Activated T-helper 17 cell treated with anti-CD3 and anti-CD28 coated beads, Interleukin-2, amount 50 U/mL, for 72 hours (primary cell): ENCODE results near the gene FBP1. TPM values are rescaled to one million over a fixed set of nuclear protein-coding genes. Genes with fewer than 3 reads are reported as not detected.
"Not testable (repeated sequence)": the region's sequence is repeated elsewhere in the genome, so short reads cannot be mapped to it uniquely, and the experiment has no call there.

Experiments used
- ATAC-seq: fragments of 150-1000 bp; cut with Tn5 transposase; replicated peaks from 2 replicates; pipeline ENCODE4 v1.10.0; 2021; ENCODE audit warnings: mild to moderate bottlenecking, moderate library complexity
- H3K27ac Mint-ChIP-seq: one replicate; pipeline ENCODE4 v1.8.0; 2022; ENCODE audit warnings: mixed read lengths
- H3K27me3 Mint-ChIP-seq: one replicate; pipeline ENCODE4 v1.8.0; 2022; ENCODE audit warnings: mixed read lengths
- H3K36me3 Mint-ChIP-seq: one replicate; pipeline ENCODE4 v1.8.0; 2022; ENCODE audit warnings: low read depth, mild to moderate bottlenecking, mixed read lengths
- H3K4me1 Mint-ChIP-seq: one replicate; pipeline ENCODE4 v1.8.0; 2022; ENCODE audit warnings: mixed read lengths
- H3K4me3 Mint-ChIP-seq: one replicate; pipeline ENCODE4 v1.8.0; 2022; ENCODE audit warnings: mild to moderate bottlenecking, mixed read lengths
- H3K9me3 Mint-ChIP-seq: one replicate; pipeline ENCODE4 v1.8.0; 2022; ENCODE audit warnings: mixed read lengths
- total RNA-seq, 2 donors: library from RNA; stranded (reverse); gene quantifications; one replicate each; pipeline ENCODE4 v1.2.3, GENCODE V29; 2022

Gene FBP1
- total RNA-seq, 2 donors from 2014 or later, result 0.50 to 0.85 TPM

DNA sequence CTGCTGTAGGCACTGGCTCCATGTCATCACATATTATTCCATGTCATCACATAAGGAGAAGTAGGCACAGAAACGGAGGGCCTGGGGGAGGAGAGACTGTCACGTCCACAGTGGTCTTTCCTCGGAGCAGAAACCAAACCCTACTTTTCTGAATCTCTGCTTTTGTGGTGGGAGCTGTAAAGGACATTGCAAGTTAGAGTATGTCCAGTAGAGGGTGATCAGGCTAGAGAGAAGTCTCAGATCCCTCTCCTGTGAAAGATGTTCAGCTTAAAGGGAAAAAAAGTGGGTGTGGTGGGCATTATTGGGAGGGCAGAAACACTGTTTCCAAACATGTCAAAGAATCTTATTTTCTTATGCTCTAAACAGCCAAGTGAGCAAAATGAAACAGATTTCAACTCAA, 26.3 kb downstream of the FBP1 start:
- Mint-ChIP-seq H3K4me3 (no peak overlapping the region), H3K27me3 (no peaks in the 10 kb centered on the region), H3K36me3 (no peaks in the 10 kb centered on the region), H3K27ac (no peak overlapping the region), H3K4me1 (no peaks in the 10 kb centered on the region), H3K9me3 (no peaks in the 10 kb centered on the region)
- ATAC-seq, result no peak

DNA sequence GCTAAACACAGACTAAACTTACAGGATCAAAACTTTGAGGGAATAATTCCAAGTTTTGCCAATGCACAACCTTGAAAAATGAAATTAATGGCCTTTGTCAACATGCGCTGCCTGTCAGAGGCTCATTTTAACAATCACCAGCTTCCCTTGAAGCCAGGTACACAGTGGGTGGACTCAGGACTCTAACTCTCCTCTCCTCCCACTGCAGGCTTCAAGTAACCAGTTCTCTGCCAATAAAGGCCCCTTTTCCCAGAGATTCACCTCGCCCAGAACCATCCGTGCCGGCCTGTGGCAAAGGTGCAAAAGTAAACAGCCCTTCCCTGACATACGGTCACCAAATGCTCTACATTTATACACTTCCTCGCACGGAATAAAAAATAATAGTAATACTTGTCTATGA, 27.2 kb downstream of the FBP1 start:
- no peaks in the 10 kb centered on the region for H3K36me3 Mint-ChIP-seq
- H3K9me3 Mint-ChIP-seq, result no peaks in the 10 kb centered on the region
- no peaks in the 10 kb centered on the region for H3K4me1 Mint-ChIP-seq
- no peaks in the 10 kb centered on the region for H3K27me3 Mint-ChIP-seq
- no peak overlapping the region for H3K27ac Mint-ChIP-seq
- H3K4me3 Mint-ChIP-seq, result no peak overlapping the region
- no peak for ATAC-seq

DNA sequence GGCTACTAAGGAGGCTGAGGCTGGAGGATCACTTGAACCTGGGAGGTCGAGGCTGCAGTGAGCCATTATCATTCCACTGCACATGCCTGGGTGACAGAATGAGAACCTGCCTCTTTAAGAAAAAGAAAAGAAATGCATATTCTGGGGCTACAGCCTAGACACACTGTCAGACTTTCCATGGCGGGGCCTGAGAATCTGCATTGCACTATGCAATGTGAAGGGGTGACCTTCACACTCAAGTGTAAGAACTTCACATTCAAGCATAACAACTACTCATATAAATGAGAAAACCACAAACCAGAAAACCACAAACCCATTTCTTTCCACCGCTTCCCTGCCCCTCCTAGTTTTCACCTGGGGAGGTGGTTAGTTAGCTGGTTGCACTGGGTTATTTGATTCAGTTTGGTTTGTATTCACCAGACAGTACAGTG, 27.7 kb downstream of the FBP1 start:
- Mint-ChIP-seq H3K9me3 (no peaks in the 10 kb centered on the region), H3K27ac (no peak overlapping the region), H3K27me3 (no peaks in the 10 kb centered on the region), H3K36me3 (no peaks in the 10 kb centered on the region), H3K4me1 (no peaks in the 10 kb centered on the region), H3K4me3 (no peak overlapping the region)
- ATAC-seq, result peak; percentile 47

DNA sequence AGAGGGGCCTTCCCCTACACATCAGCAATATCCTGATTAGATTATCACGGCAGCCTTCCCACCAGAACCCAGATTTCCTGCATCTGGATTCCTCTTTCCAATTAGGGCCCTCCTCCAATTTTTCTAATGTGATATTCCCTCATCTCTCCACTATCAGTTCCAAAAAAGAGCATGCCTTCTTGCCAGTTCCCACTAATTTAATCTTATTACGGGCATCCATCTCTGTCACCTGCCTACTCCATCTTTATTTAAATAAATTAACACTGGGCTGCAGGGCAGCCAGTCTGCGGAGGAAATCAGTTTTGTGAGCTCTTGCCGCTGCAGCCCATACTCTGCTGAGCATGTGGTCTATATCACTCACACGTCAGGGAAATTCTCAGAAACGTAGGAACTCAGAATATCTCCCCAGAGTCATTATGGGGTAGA, 29.1 kb downstream of the FBP1 start:
- H3K4me1 Mint-ChIP-seq, result no peaks in the 10 kb centered on the region
- no peak overlapping the region for H3K27ac Mint-ChIP-seq
- ATAC-seq, result no peak
- H3K36me3 Mint-ChIP-seq, result no peaks in the 10 kb centered on the region
- H3K4me3 Mint-ChIP-seq, result no peak overlapping the region
- H3K27me3 Mint-ChIP-seq, result no peaks in the 10 kb centered on the region
- no peaks in the 10 kb centered on the region for H3K9me3 Mint-ChIP-seq

DNA sequence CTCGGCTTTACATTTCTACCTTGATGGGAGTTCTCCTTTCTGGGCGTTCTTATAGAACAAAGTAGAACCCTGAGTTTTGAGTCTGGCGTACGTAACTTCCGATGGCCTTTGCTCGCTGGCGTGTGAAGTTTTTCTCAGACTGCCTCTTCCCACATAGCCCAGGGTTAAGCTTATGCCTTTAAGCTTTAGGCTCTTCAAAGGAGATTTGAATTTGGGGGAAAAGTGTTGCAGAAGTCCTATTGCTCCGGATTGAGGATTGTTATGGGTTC, 32.0 kb downstream of the FBP1 start:
- Mint-ChIP-seq H3K4me1 (no peaks in the 10 kb centered on the region), H3K4me3 (no peak overlapping the region), H3K27ac (no peak overlapping the region), H3K27me3 (no peaks in the 10 kb centered on the region), H3K36me3 (no peaks in the 10 kb centered on the region), H3K9me3 (no peaks in the 10 kb centered on the region)
- no peak for ATAC-seq

DNA sequence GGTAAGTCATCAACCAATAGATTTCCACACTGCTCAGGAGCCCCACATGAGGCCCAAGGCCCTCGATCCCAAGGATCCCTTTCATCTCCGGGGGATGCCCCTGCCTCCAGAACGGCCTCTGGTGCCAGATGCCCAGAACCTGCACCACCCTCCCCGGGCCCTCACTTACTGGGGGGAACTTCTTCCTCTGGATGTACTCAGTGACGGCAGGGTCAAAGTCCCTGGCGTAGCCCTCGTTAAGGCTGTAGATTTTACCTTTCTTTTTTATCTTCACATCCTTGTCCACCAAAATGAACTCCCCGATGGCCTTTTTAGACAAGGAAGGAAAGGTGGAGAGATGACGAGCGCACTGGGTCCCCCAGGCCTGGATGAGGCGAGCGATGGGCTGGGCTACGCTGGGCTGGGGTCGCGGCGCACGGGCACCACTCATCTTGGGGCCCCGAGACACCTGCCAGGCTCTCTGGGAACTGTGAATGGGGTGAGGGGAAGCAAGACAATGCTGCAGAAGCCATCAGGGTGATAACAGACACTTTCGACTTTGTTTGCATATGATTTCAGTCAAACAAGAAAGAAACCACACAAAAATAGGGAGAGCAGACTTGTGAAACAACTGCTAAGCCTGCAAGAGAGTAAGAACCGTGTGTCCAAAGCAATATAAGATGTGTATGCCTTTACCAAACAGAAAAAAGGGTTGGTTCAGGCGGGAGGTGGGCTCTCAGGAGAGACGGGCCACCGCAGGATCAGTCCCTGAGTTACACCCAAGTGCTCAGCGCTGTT, 32.5 kb downstream of the FBP1 start:
- H3K9me3 Mint-ChIP-seq, result no peaks in the 10 kb centered on the region
- H3K4me1 Mint-ChIP-seq, result no peaks in the 10 kb centered on the region
- no peak for ATAC-seq
- no peak overlapping the region for H3K27ac Mint-ChIP-seq
- H3K27me3 Mint-ChIP-seq, result no peaks in the 10 kb centered on the region
- no peaks in the 10 kb centered on the region for H3K36me3 Mint-ChIP-seq
- H3K4me3 Mint-ChIP-seq, result no peak overlapping the region

DNA sequence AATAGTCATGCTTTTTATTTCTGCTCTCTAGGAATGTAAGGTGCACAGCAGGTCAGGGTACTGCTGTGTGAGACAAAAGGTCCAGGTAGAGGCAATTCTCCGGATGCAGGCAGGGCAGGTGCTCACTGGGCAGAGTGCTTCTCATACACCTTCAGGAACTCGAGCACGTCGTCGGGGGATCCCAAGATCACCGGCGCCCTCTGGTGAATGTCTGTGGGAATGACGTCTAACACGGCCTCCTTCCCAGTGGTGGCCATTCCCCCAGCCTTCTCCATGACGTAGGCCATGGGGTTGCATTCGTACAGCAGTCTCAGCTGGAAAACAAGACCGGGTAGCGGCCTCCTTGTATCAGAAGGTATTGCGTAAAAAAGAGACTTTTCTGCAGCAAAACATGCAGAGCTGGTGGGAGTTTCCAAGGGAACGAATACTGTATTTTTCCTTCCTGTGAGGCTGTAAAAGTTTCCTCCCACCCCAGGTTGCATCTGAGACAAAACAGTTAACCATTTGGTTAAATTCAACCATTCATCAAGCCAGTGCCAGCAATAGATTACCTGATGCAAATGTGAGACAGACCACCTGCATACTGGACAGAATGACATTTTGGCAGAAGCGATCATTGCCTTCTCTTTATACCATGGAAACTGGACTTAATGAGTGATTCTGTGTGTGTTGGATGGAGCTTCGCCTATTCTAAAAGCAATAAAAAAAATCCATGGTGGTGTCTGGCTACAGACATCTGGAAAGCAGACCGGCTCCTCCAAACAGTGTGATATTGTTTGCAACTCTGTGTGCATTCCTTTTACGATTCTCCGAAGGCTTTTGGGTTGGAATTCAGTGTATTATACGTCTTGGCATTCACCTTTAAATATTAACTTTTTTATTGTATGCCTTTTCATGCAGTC, 35.8 kb downstream of the FBP1 start:
- H3K4me3 Mint-ChIP-seq, result no peak overlapping the region
- no peaks in the 10 kb centered on the region for H3K9me3 Mint-ChIP-seq
- no peaks in the 10 kb centered on the region for H3K36me3 Mint-ChIP-seq
- no peaks in the 10 kb centered on the region for H3K4me1 Mint-ChIP-seq
- peak; percentile 89 for ATAC-seq
- H3K27me3 Mint-ChIP-seq, result no peaks in the 10 kb centered on the region
- no peak overlapping the region for H3K27ac Mint-ChIP-seq

DNA sequence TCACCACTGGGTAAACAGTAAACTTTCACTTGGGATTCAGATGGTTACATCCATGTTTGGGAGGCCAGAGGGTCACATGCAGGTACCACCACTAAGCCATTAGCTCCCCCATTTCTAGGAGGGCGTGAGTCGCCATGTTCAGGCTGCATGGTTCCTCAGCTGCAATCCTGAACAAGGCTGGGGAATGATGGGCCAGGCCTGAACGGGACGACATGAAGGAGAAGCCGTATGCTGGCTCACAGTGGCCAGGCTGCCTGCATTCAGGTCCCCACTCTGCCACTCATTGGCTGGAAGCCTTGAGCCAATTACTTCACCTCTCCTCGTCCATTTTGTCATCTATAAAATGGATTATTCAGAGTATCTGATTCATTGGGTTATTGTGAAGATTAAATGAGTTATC, 36.7 kb downstream of the FBP1 start:
- Mint-ChIP-seq H3K27me3 (peaks cover under 1% of the 10 kb centered on the region), H3K27ac (no peak overlapping the region), H3K9me3 (no peaks in the 10 kb centered on the region), H3K4me1 (no peaks in the 10 kb centered on the region), H3K36me3 (no peaks in the 10 kb centered on the region), H3K4me3 (no peak overlapping the region)
- ATAC-seq, result no peak

DNA sequence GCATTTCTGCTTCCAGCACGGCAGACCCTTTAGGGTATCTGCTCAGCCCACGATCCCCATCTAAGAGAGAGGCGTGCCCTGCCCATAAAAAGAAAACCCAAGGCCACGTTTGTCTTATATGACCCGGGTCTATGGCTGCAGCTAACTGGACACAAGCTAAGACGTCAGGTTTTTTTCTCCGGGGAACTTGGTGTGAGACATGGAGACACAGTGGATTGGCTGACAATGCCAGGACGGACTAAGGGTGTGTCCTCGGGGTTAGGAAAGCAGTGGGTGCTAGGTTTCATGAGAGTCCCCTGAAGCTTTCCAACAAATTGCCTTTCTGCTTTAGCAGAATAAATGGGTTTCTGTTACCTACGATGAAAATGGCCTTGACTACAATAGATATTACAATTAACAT, 38.6 kb downstream of the FBP1 start:
- no peak overlapping the region for H3K27ac Mint-ChIP-seq
- H3K4me3 Mint-ChIP-seq, result no peak overlapping the region
- H3K9me3 Mint-ChIP-seq, result no peaks in the 10 kb centered on the region
- no peaks in the 10 kb centered on the region for H3K36me3 Mint-ChIP-seq
- H3K4me1 Mint-ChIP-seq, result no peaks in the 10 kb centered on the region
- no peak for ATAC-seq
- H3K27me3 Mint-ChIP-seq, result peaks cover 10% of the 10 kb centered on the region

DNA sequence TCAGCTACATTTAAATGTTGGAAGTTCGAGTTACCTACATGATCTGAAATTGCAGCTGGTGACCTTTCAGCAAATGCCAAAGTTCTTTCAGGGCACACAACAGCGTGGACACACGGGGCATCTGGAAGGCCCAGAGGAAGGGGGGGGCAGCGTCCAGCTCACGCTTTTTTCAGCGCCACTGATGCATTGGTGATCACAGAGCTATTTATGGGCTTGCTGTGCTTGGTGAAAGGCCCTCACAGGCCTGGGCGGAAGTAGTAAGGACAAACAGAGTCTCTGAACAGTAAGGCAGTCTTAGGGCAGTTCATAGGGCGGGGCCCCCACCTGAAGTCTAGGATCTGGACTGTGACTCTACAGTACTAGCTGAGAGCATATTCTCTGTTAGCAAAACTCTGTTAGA, 39.1 kb downstream of the FBP1 start:
- Mint-ChIP-seq H3K27me3 (peaks cover 10% of the 10 kb centered on the region), H3K36me3 (no peaks in the 10 kb centered on the region), H3K4me3 (no peak overlapping the region), H3K27ac (no peak overlapping the region), H3K4me1 (no peaks in the 10 kb centered on the region), H3K9me3 (no peaks in the 10 kb centered on the region)
- ATAC-seq, result no peak

DNA sequence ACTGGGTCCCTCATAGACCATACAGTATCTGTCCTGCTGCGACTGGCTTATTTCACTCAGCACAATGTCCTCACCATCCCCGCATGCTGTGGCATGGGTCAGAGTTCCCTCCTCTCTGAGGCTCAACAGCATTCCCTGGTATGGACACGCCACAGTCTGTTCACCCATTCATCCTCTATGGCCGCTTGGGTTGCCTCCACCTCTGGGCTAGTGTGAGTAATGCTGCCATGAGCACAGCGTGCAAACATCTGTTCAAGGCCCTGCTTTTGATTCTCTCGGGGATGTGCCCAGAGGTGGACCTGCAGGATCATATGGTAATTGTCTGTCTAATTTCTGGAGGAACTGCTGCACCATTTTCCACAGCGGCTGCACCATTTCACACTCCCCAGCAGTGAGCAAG, 40.2 kb downstream of the FBP1 start:
- no peaks in the 10 kb centered on the region for H3K9me3 Mint-ChIP-seq
- no peak overlapping the region for H3K4me3 Mint-ChIP-seq
- H3K4me1 Mint-ChIP-seq, result no peaks in the 10 kb centered on the region
- H3K27ac Mint-ChIP-seq, result no peak overlapping the region
- peaks cover 12% of the 10 kb centered on the region for H3K27me3 Mint-ChIP-seq
- ATAC-seq, result no peak
- H3K36me3 Mint-ChIP-seq, result no peaks in the 10 kb centered on the region

DNA sequence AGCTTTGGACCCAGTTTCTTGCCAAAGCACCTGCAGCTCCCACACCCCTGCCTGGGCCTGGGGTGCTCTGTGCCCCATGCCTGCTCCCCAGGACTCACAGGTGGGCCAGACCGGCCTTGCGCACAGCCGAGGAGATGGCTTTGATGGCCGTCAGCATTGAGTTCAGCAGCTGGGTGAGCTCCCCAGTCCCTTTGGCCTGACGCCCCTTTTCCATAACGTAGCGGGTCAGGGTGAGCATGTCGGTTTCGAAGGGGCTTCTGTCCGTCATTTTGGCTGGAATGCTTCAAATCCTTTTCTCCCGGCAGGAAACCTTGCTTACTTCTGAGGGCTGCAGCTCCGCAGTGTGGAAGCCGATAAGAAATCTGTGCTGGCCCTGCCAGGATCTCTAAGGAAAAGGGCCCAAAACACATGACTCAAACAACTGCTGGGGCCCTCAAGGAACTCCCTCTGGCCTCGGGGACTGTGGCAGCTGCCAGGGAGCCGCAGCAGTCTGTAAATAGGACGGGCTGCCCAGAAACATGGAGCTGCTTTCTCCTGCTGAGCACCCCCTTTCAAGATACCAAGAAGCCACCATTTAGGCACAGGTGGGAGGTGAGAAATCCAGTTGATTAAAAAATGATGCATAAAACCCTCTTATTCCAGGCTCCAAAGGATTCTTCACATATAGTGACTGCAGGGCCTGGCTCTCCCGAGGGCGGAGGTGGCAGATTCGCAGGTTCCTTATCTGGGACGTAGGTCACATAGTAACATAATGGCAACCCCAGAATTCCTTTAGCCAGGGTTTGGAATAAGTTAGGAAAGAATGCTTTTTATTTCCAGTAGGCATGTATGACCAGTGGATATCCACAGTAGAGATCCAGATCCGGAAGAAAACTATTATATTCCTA, 45.6 kb downstream of the FBP1 start, which contains the start of gene FBP2:
Gene FBP2 (minus strand): TSS at position 366 of the 887 bp plus-strand sequence. CDS start 98 bp downstream, at position 268.
- peaks cover 25% of the 10 kb centered on the region for H3K27me3 Mint-ChIP-seq
- peaks cover 3% of the 10 kb centered on the region for H3K4me1 Mint-ChIP-seq
- no peaks in the 10 kb centered on the region for H3K9me3 Mint-ChIP-seq
- ATAC-seq, result no peak
- no peaks in the 10 kb centered on the region for H3K36me3 Mint-ChIP-seq
- no peak within 1 kb of the TSS for H3K4me3 Mint-ChIP-seq
- no peak within 1 kb of the TSS for H3K27ac Mint-ChIP-seq

DNA sequence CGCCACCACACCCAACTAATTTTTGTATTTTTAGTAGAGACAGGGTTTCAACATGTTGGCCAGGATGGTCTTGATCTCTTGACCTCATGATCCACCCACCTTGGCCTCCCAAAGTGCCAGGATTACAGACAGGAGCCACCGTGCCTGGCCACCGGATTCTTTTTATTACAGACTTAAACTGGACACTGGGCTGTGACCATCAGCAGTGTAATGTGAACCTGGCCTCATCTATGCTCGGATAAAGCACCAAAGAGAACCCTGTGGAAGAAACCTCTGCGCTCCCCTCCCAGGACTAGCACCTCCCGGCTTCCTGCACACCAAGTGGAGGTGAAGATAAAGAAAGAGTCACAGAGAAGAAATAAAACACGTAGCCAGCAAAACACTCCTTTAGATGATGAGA, 46.6 kb downstream of the FBP1 start:
- H3K27me3 Mint-ChIP-seq, result peaks cover 27% of the 10 kb centered on the region
- not testable (repeated sequence) for ATAC-seq, H3K4me1 Mint-ChIP-seq, H3K36me3 Mint-ChIP-seq, H3K4me3 Mint-ChIP-seq, H3K9me3 Mint-ChIP-seq, H3K27ac Mint-ChIP-seq

DNA sequence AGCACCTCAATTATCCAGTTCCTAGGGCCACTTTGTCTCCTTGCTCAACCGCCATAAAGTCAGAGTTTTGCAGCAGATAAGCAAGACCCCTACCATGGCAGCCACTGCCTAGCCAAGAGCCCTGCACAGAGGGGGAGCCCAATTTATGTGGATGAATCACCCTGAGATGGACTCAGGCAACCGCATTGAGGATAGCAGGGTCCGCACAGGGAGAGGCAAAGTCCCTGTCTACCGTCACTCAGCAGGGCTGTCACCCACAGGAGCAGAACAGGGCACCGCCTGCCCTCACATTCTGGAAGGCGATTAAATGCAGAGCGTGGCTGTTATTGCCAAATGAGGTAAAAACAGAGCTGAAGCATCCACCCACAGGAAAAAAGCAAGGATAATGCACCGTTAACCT, 47.4 kb downstream of the FBP1 start:
- Mint-ChIP-seq H3K36me3 (no peaks in the 10 kb centered on the region), H3K27me3 (peaks cover 26% of the 10 kb centered on the region), H3K4me1 (peaks cover 4% of the 10 kb centered on the region), H3K9me3 (no peaks in the 10 kb centered on the region), H3K27ac (no peak overlapping the region), H3K4me3 (no peak overlapping the region)
- no peak for ATAC-seq
